Measurements from ENCODE around the gene AZIN2. TPM values are rescaled to one million over a fixed set of nuclear protein-coding genes. Genes with fewer than 3 reads are reported as not detected.

The AZIN2 gene
- total and polyA plus RNA-seq, 9 of the 15 experiments (the other 6 are each of a cell fraction or from before 2014, with no cell fraction given): 0.06 to 0.91 (median 0.42) TPM; not detected in 2

DNA sequence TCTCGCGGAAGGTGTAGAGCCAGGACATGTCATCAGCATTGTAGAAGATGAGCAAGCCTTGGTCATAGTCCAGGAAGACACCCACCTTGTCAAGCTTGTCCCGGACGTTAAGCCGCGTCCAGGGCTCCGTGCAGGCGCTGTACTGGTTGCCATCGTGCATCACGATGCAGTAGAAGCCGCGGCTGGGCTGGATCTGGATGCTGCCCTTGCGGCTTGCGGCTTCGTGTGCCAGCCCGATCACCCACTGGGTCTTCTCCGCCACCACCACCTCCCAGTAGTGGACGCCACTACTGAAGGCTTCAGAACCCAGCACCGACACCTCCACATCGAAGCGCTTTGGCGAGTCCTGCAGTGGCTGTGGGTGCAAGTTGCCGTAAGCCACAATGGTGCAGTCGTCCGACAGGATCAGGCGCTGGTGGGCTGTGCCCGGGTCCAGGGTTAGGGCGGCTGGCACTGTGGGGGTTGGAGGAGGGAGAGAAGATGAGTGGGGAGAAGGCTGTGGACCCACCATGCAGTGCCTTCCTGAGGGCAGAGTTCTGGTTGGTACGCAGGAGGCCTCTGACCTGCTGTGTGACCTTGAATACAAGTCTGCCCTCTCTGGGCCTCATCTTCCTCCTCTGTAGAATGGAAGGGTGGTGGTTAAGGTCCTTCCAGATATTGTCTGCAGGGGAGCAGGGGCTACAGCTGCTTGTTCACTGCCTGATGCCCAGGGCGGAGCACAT lies 66.5 kb downstream of the AZIN2 start (continued):
- TF ChIP-seq ZNF354B (CRISPR knock-in tag; IDR thresholded peaks at IDR 0.05) (no peak), CSDE1 (IDR thresholded peaks at IDR 0.05) (no peak), ZNF23 (CRISPR knock-in tag; IDR thresholded peaks at IDR 0.05) (no peak), POLR2AphosphoS5 (IDR thresholded peaks at IDR 0.05; ENCODE audit: control insufficient read depth, insufficient read depth, low read depth, low read length) (no peak), GABPB1 (CRISPR knock-in tag; IDR thresholded peaks at IDR 0.05) (no peak), ZNF444 (CRISPR knock-in tag; IDR thresholded peaks at IDR 0.05) (no peak), FIP1L1 (IDR thresholded peaks at IDR 0.05; ENCODE audit: low read depth, low read length, poor library complexity, severe bottlenecking) (no peak), ZFP36 (IDR thresholded peaks at IDR 0.05; ENCODE audit: low read depth, low read length, partially characterized antibody) (peak; percentile 66), EHMT2 (IDR thresholded peaks at IDR 0.05) (no peak), ETV1 (tag; conservative IDR thresholded peaks at IDR 0.05; ENCODE audit: low read depth) (no peak), CBX5 (IDR thresholded peaks at IDR 0.05; ENCODE audit: borderline replicate concordance, low read depth) (no peak), SMARCA5 (IDR thresholded peaks at IDR 0.05) (peak; percentile 63; the same call in 1 of the 2 replicates), RHOXF2B (CRISPR knock-in tag; conservative IDR thresholded peaks at IDR 0.05) (no peak)
- TF ChIP-seq, protein P1, sequence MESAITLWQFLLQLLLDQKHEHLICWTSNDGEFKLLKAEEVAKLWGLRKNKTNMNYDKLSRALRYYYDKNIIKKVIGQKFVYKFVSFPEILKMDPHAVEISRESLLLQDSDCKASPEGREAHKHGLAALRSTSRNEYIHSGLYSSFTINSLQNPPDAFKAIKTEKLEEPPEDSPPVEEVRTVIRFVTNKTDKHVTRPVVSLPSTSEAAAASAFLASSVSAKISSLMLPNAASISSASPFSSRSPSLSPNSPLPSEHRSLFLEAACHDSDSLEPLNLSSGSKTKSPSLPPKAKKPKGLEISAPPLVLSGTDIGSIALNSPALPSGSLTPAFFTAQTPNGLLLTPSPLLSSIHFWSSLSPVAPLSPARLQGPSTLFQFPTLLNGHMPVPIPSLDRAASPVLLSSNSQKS (CRISPR knock-in tag; IDR thresholded peaks at IDR 0.05): no peak
- TF ChIP-seq, protein P2, sequence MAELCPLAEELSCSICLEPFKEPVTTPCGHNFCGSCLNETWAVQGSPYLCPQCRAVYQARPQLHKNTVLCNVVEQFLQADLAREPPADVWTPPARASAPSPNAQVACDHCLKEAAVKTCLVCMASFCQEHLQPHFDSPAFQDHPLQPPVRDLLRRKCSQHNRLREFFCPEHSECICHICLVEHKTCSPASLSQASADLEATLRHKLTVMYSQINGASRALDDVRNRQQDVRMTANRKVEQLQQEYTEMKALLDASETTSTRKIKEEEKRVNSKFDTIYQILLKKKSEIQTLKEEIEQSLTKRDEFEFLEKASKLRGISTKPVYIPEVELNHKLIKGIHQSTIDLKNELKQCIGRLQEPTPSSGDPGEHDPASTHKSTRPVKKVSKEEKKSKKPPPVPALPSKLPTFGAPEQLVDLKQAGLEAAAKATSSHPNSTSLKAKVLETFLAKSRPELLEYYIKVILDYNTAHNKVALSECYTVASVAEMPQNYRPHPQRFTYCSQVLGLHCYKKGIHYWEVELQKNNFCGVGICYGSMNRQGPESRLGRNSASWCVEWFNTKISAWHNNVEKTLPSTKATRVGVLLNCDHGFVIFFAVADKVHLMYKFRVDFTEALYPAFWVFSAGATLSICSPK (IDR thresholded peaks at IDR 0.05; ENCODE audit: borderline replicate concordance): no peak
- TF ChIP-seq, protein P3, sequence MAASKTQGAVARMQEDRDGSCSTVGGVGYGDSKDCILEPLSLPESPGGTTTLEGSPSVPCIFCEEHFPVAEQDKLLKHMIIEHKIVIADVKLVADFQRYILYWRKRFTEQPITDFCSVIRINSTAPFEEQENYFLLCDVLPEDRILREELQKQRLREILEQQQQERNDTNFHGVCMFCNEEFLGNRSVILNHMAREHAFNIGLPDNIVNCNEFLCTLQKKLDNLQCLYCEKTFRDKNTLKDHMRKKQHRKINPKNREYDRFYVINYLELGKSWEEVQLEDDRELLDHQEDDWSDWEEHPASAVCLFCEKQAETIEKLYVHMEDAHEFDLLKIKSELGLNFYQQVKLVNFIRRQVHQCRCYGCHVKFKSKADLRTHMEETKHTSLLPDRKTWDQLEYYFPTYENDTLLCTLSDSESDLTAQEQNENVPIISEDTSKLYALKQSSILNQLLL (CRISPR knock-in tag; IDR thresholded peaks at IDR 0.05; ENCODE audit: borderline replicate concordance): no peak
- TF ChIP-seq, protein P4, sequence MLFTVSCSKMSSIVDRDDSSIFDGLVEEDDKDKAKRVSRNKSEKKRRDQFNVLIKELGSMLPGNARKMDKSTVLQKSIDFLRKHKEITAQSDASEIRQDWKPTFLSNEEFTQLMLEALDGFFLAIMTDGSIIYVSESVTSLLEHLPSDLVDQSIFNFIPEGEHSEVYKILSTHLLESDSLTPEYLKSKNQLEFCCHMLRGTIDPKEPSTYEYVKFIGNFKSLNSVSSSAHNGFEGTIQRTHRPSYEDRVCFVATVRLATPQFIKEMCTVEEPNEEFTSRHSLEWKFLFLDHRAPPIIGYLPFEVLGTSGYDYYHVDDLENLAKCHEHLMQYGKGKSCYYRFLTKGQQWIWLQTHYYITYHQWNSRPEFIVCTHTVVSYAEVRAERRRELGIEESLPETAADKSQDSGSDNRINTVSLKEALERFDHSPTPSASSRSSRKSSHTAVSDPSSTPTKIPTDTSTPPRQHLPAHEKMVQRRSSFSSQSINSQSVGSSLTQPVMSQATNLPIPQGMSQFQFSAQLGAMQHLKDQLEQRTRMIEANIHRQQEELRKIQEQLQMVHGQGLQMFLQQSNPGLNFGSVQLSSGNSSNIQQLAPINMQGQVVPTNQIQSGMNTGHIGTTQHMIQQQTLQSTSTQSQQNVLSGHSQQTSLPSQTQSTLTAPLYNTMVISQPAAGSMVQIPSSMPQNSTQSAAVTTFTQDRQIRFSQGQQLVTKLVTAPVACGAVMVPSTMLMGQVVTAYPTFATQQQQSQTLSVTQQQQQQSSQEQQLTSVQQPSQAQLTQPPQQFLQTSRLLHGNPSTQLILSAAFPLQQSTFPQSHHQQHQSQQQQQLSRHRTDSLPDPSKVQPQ (CRISPR knock-in tag; IDR thresholded peaks at IDR 0.05; ENCODE audit: borderline replicate concordance): no peak
- TF ChIP-seq, protein P5, sequence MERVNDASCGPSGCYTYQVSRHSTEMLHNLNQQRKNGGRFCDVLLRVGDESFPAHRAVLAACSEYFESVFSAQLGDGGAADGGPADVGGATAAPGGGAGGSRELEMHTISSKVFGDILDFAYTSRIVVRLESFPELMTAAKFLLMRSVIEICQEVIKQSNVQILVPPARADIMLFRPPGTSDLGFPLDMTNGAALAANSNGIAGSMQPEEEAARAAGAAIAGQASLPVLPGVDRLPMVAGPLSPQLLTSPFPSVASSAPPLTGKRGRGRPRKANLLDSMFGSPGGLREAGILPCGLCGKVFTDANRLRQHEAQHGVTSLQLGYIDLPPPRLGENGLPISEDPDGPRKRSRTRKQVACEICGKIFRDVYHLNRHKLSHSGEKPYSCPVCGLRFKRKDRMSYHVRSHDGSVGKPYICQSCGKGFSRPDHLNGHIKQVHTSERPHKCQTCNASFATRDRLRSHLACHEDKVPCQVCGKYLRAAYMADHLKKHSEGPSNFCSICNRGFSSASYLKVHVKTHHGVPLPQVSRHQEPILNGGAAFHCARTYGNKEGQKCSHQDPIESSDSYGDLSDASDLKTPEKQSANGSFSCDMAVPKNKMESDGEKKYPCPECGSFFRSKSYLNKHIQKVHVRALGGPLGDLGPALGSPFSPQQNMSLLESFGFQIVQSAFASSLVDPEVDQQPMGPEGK (CRISPR knock-in tag; IDR thresholded peaks at IDR 0.05; ENCODE audit: borderline replicate concordance): no peak

Measured in K562 (cell line).